ENCODE results near the gene FGR.
A peak's percentile ranks its signal among the peaks of the same experiment; 100 is the strongest.

The FGR gene

GRCh38 chr1:27600498-27601175 lies 34.3 kb downstream of the FGR start:
- peak; percentile 41 for DNase-seq

DNA sequence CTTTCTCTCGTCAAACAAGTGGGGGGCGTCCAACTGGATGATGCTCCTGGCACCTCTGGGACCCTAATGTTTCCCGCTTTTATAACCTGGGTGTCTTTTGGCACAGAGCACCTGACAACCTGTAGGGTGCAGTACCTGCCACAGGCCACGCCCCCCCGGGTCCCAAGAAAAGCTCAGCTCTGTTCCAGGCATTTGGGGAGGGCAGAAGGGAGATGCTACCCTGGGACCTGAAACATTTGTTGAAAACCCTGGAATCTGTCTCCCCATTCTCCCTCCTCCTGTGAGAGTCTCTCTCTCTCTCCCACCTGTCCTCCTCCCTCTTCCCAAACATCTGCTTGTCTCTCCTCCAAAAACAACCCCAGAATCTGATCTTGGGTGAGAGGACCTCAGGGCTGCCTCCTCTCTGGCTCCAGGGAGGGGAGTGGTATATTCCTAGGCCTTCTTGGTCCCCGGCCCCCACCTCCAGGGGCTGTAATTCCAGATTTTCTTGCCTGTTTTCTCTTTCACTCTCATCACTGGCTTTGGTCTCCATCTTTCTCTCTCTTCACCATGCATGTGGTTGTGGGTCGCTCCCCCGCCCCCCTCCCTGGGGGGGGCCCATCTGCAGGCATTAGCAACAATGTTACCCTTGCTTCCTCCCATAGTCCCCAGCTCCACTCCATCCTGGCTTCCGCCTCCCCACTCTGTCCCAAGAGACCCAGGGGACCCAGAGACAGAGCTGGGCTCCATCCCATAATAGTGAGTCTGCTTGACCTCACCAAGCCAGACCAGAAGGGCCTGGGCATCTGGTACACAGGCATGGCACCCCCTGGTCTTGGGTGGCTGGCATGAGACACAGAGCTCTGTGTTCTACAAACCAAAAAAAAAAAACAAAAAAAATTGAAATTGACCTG lies 35.1 kb downstream of the FGR start:
- DNase-seq: no peak

- DNase-seq: peak; percentile 81
These were observed 36.0 kb downstream of the FGR start for GRCh38 chr1:27598902-27599528.

DNA sequence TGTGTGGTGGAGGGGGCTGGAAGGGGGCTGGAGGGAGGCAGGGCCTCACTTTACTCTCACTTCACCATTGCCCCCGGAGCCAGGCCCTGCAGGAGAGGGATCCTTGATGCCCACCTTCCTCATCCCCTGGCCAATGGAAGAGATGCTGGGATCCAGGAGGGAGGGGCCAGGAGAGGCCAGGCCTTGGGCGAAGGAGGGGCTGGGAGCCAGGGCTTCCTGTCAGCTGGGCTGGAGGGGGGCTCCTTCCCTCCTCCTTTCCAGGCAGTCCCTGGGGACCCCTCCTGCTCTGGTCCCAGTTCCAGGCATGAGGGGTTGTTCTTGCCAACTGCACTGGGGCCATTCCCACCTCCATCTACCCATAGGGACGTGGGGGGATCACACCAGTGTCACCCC lies 36.7 kb downstream of the FGR start:
- peak; percentile 54 for DNase-seq

DNA sequence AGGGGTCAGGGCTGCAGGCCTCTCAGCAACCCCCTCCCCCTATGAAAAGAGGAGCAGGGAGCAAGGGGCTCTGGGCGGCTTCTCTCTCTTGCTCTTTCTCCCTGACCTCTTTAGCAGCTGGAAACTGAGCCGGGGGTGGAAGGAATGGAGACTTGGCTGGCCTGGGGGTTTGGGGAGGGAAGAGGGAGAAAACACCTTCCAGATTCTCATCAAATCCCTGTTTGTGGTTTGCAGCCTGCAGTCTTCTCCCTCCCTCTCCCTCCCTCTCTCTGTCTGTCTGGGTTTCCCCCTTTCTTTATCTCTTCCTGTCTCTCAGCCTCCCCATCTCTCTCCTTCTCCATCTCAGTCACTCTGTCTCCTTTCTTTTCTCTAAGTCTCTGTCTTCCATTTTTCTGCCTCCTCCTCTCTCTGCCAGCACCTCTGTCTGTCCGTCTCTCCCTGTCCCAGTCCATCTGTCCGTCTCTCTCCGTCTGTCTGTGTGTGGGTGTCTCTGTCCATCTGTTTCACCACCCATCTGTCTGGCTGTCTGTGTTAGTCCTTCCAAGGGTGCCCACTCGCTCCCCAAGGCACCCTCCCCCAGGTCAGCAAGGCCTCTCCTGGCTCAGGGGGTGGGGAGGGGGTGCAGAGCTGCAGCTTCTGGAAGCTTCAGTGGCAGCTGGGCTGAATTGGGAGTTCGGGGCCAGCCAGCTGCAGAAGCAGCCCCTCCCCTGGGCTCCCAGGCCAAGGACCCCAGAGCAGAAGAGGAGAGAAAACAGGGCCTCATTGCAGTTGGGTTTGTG lies 37.3 kb downstream of the FGR start:
- peak; percentile 65 for DNase-seq

- DNase-seq: no peak
These were observed 38.0 kb downstream of the FGR start for GRCh38 chr1:27596986-27597385.

DNA sequence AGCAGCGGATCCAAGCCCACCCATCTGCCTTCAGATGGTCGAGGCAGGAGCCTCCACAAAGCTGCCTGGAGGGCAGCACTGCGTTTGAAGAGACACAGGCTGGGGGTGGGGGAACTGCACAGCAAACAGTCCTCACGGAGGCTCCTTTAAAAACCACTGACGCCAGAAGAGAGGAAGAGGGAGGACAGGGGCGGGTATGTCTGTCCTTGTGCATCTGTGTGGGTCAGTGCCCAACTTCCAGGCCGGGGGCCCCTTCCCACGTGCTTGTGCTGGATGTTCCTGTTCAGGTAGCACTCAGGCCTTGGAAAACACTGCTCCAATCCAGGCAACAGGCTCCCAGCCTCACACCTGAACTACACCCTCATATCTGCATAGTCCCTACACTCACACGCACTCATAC lies 38.7 kb downstream of the FGR start:
- no peak for DNase-seq

DNA sequence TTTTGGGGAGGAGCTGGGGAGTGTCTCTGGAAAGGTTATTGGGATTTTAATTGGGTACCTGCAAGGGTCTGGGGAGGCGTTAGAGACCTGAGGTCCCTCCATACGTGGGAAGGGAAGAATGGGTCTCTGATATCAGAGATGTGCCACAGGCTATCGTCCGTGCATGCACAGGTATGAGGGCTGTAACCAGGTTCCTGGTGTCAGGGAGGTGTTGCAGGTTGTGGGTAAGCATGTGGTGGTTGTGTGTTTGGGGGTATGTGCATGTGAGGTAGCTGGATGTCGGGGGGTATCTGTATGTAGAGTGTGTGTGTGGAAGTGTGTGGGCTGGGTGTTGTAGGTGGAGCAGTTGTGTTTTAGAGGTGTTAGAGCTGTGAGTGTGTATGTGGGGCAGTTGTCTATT lies 39.4 kb downstream of the FGR start:
- DNase-seq: no peak

- peak; percentile 60 for DNase-seq
These were observed 40.1 kb downstream of the FGR start for GRCh38 chr1:27594564-27595510.

- DNase-seq: no peak
These were observed 41.1 kb downstream of the FGR start for GRCh38 chr1:27593678-27594563.

DNA sequence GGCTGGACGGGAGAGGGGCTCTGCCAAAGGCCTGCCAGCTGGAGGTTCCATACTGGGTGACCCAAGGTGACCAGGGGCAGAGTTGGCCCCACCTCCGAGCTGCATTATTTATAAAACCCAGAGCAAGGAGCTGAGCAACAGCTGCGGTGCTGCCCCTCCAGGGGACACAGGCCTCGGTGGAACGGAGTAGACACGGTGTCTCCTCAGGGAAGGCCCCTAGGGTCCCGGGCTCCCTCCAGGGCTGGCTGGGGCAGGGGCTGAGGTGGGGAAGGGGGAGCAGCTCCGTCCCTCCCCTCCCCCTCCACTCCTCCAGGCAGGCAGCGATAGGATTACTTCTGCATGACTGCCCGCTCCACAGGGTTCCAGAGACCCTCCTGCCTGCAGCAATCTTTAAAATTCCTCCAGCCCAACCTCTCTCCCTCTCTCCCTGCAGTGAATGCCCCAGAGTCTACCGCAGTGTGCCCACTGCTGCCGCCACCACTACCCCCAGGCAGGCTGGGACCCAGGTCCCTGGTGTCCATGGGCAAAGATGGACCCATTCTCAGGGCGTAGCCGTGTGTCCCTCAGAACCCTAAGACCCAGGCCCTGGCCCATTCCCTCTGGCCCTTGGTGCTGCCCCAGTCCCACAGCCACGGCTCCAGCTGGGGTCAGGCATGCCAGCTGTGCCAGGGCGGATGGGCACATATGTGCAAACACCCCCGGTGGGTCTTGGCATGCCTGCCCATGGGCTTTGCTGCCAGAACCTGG lies 41.9 kb downstream of the FGR start:
- no peak for DNase-seq

- no peak for DNase-seq
These were observed 42.6 kb downstream of the FGR start for GRCh38 chr1:27592232-27592930.

DNA sequence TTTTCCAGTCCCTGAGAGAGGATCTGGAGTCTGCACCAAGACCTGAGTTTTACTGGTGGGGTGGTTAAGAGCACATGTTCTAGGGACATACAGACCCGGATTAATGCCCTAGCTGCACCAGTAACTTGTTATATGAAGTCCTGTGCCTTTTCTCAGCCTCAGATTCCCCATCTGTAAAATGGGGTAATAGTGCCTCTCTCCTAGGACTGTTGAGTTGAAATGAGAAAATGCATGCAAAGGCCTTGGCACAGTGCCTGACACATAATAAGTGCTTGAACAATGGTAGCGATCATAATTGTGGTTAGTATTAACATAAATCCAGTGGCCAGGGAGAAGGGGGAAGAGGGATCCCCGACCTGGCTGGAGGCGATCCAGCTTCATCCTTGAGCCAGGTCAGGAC lies 43.4 kb downstream of the FGR start:
- peak; percentile 55 for DNase-seq

GRCh38 chr1:27590917-27591508 lies 44.0 kb downstream of the FGR start:
- no peak for DNase-seq

DNA sequence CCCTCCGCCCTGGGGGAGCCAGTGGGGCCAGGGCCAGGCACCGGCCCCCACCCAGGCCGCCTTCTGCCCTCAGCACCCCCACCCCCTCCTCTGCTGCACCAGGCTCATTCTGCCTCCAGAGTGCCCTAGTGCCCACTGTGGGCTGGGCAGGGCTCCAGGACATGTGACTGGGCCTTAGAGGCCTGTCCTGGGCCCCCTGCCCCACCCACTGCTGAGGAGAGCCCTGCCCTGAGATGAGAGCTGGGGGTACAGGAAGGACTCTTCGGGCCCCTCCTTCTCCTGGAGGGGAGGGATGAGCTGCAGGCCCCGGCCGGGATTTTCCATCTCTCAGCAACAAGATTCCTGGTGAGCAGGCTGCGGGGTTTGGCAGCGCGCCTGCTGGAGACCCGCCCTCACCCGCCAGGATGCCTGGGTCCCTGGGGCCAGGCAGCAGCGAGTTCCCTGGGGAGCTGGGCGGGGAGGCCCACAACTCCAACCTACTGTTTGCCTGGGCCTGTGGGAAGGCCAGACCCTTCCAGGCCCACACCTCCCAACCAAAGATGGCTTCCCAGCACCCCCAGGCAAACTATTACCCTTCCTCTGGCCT lies 45.1 kb downstream of the FGR start:
- DNase-seq: peak; percentile 65

GRCh38 chr1:27589441-27589840 lies 45.5 kb downstream of the FGR start:
- no peak for DNase-seq

- peak; percentile 70 for DNase-seq
These were observed 46.4 kb downstream of the FGR start for GRCh38 chr1:27588256-27589232.
